A549 (cell line): ENCODE measurements around the gene TTK. TPM values are rescaled to one million over a fixed set of nuclear protein-coding genes. Genes with fewer than 3 reads are reported as not detected.

Source experiments
- ATAC-seq, 2 experiments: fragments of 200-7000 bp in 1 of 2; fragments of >200 bp in 1 of 2; cut with Nextera tagmentation in 1 of 2; cut with Tn5 transposase in 1 of 2; 3 replicates each; pipeline versions ENCODE4 v1.8.0 to v1.9.1; 2018 to 2020; ENCODE audit warnings: mild to moderate bottlenecking in 1 of 2, moderate library complexity in 1 of 2
- CTCF ChIA-PET: fragments of 300-600 bp; sonication (Branson Sonifier 250); formaldehyde crosslinking; extraction: SDS; loops from one replicate; lab custom pipeline; 2021; ENCODE audit warnings: antibody characterized with exemption, inconsistent platforms; lab: Yijun Ruan, JAX
- POLR2A ChIA-PET: fragments of 350-600 bp; formaldehyde crosslinking; extraction: SDS; loops from one replicate; lab custom pipeline; 2021; ENCODE audit warnings: antibody characterized with exemption, inconsistent platforms; lab: Yijun Ruan, JAX
- DNase-seq, 2 experiments: peaks; one replicate each; pipeline versions ENCODE4 v3.0.0 to v3.0.0-alpha.2; 2011 to 2016; ENCODE audit warnings: low read depth in 1 of 2, low spot score in 1 of 2
- FAIRE-seq: peaks from 2 replicates; lab custom pipeline; 2011; peaks lifted over from hg19 to GRCh38; lab: Jason Lieb, UNC
- H3K27ac ChIP-seq, 2 experiments: fragments of >200 bp; sonication (Bioruptor Twin); formaldehyde crosslinking; 3 replicates each; pipeline ENCODE4 v1.5.1; 2016 to 2017
- H3K4me1 ChIP-seq: fragments of >200 bp; sonication (Bioruptor Twin); formaldehyde crosslinking; 3 replicates; pipeline ENCODE4 v1.6.1; 2016
- H3K4me2 ChIP-seq: fragments of >200 bp; sonication (Bioruptor Twin); formaldehyde crosslinking; 3 replicates; pipeline ENCODE4 v1.6.1; 2016
- H3K4me3 ChIP-seq: fragments of >200 bp; sonication (Bioruptor Twin); formaldehyde crosslinking; 3 replicates; pipeline ENCODE4 v1.5.1; 2016
- H3K9me3 ChIP-seq: fragments of >200 bp; sonication (Bioruptor Twin); formaldehyde crosslinking; 3 replicates; pipeline ENCODE4 v1.6.1; 2016
- BHLHE40 ChIP-seq: IDR thresholded peaks from 2 replicates; pipeline ENCODE4 v1.6.1; 2012; ENCODE audit warnings: low read depth, low read length, inconsistent platforms
- CBX2 ChIP-seq: fragments of 200-600 bp; sonication (generic); IDR thresholded peaks from 2 replicates; pipeline ENCODE4 v1.6.1; 2016; ENCODE audit warnings: low read depth, mild to moderate bottlenecking, borderline replicate concordance
- EP300 ChIP-seq, 2 experiments: fragments of >200 bp; sonication (Bioruptor Twin); formaldehyde crosslinking; IDR thresholded peaks; 2 replicates in 1 of 2; 3 replicates in 1 of 2; pipeline ENCODE4 v1.6.1; 2016 to 2017
- FOSL2 ChIP-seq, 2 experiments: fragments of 450-650 bp in 1 of 2; fragments of >200 bp in 1 of 2; sonication (Bioruptor Twin) in 1 of 2; formaldehyde crosslinking; IDR thresholded peaks; 2 replicates each; pipeline versions ENCODE4 v1.5.0 to v1.6.1; 2016 to 2020; ENCODE audit warnings: mild to moderate bottlenecking in 1 of 2, moderate library complexity in 1 of 2
- GATA3 ChIP-seq: IDR thresholded peaks from 2 replicates; pipeline ENCODE4 v1.6.1; 2012; ENCODE audit warnings: borderline replicate concordance
- HDAC2 ChIP-seq: fragments of 200-600 bp; sonication (generic); IDR thresholded peaks from 2 replicates; pipeline ENCODE4 v1.6.1; 2016
- HEYL ChIP-seq: fragments of 250-450 bp; sonication (Bioruptor Pico); IDR thresholded peaks from 2 replicates; pipeline ENCODE4 v1.8.0; 2021; ENCODE audit warnings: mild to moderate bottlenecking, moderate library complexity
- HOXB13 ChIP-seq: fragments of 250-450 bp; sonication (Bioruptor Pico); IDR thresholded peaks from 2 replicates; pipeline ENCODE4 v1.5.0; 2020; ENCODE audit warnings: low read depth, mild to moderate bottlenecking, moderate library complexity
- JUN ChIP-seq, 2 experiments: fragments of >200 bp; sonication (Bioruptor Twin); formaldehyde crosslinking; IDR thresholded peaks; 2 replicates in 1 of 2; 3 replicates in 1 of 2; pipeline ENCODE4 v1.6.1; 2016 to 2017
- JUNB ChIP-seq: fragments of >200 bp; sonication (Bioruptor Twin); formaldehyde crosslinking; IDR thresholded peaks from 2 replicates; pipeline ENCODE4 v1.6.1; 2016
- KDM1A ChIP-seq: fragments of 200-600 bp; sonication (generic); IDR thresholded peaks from 2 replicates; pipeline ENCODE4 v1.6.1; 2016; ENCODE audit warnings: low read depth, mild to moderate bottlenecking
- KDM5A ChIP-seq: fragments of 200-600 bp; sonication (generic); IDR thresholded peaks from 2 replicates; pipeline ENCODE4 v1.6.1; 2016; ENCODE audit warnings: antibody characterized with exemption, mild to moderate bottlenecking
- MAFK ChIP-seq: fragments of 450-650 bp; IDR thresholded peaks from 2 replicates; pipeline ENCODE4 v1.6.1; 2014; ENCODE audit not compliant: partially characterized antibody
- MYC ChIP-seq: IDR thresholded peaks from 2 replicates; pipeline ENCODE4 v1.6.1; 2012; ENCODE audit warnings: mild to moderate bottlenecking, inconsistent platforms, low read length, improper control_type of control experiment, borderline replicate concordance
- NPAS2 ChIP-seq: fragments of 250-450 bp; sonication (Bioruptor Pico); IDR thresholded peaks from 2 replicates; pipeline ENCODE4 v1.8.0; 2022; ENCODE audit warnings: mild to moderate bottlenecking, moderate library complexity, borderline replicate concordance
- POLR2A ChIP-seq: IDR thresholded peaks from 2 replicates; pipeline ENCODE4 v1.6.1; 2012; ENCODE audit warnings: mild to moderate bottlenecking, low read length
- RCOR1 ChIP-seq: fragments of 150-350 bp; IDR thresholded peaks from 2 replicates; pipeline ENCODE4 v1.6.1; 2014; ENCODE audit warnings: antibody characterized with exemption, low read length, low read depth
- SMC3 ChIP-seq: fragments of >200 bp; sonication (Bioruptor Twin); formaldehyde crosslinking; IDR thresholded peaks from 3 replicates; pipeline ENCODE4 v1.6.1; 2018; ENCODE audit warnings: inconsistent platforms
- ZC3H11A ChIP-seq: fragments of 450-650 bp; IDR thresholded peaks from 2 replicates; pipeline ENCODE4 v1.6.1; 2014; ENCODE audit warnings: antibody characterized with exemption, mild to moderate bottlenecking
- ZNF302 ChIP-seq: fragments of 250-450 bp; sonication (Bioruptor Pico); IDR thresholded peaks from 2 replicates; pipeline ENCODE4 v1.9.0; 2021; ENCODE audit warnings: inconsistent platforms, mild to moderate bottlenecking, moderate library complexity
- WGBS: methylation state at CpG from one replicate; pipeline ENCODE4 v1.1.6; 2017; ENCODE audit errors: missing lambda C conversion rate; 5-methylcytosine and 5-hydroxymethylcytosine counted together
- polyA plus RNA-seq, 4 experiments: library from polyadenylated mRNA; depleted of rRNA in 3 of 4; stranded (reverse); fragments of >200 nt; fragmentation: RNase III in 1 of 4; extraction: RNeasy Plus Mini Kit Qiagen cat#74134 plus additional on column Dnase treatment in 1 of 4; gene quantifications; 2 replicates in 3 of 4; 3 replicates in 1 of 4; pipeline ENCODE4 v1.2.3, GENCODE V29; 2011 to 2017
- TF ChIP-seq, protein P1 (sequence below): fragments of >200 bp; sonication (Bioruptor Twin); formaldehyde crosslinking; IDR thresholded peaks from 2 replicates; pipeline ENCODE4 v1.6.1; 2016
- TF ChIP-seq, protein P2 (sequence below): fragments of >200 bp; sonication (Bioruptor Twin); formaldehyde crosslinking; IDR thresholded peaks from 3 replicates; pipeline ENCODE4 v1.5.1; 2016
- TF ChIP-seq, protein P3 (sequence below): IDR thresholded peaks from 2 replicates; pipeline ENCODE4 v1.6.1; 2012
- TF ChIP-seq, protein P4 (sequence below): fragments of 200-600 bp; sonication (generic); IDR thresholded peaks from 2 replicates; pipeline ENCODE4 v1.6.1; 2016; ENCODE audit warnings: antibody characterized with exemption, mild to moderate bottlenecking, moderate library complexity
- TF ChIP-seq, protein P5 (sequence below): IDR thresholded peaks from 2 replicates; pipeline ENCODE4 v1.6.1; 2012

Gene TTK
- polyA plus RNA-seq, 2 of the 4 experiments (the other 2 are of a cell fraction) = 21.2 to 30.6 TPM

DNA sequence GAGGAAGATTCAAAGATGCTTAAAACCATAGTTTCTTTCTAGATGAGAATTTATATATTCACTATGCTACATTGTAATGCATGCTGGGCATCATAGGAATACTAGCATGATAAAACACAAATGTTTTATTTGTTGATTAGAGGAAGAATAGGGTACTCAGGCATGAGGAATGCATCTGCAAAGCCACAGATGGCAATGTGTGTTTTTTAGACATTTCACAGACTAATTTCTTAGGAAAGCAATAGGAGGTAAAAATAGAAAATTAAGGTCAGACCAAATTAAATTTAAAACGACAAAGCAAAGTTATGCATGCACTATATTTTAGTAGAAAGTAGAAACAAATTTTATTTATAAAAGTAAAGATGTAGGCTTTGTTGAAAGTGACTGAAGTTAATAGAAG lies 2.1 kb downstream of the TTK start (continued):
- TF ChIP-seq, protein P1, sequence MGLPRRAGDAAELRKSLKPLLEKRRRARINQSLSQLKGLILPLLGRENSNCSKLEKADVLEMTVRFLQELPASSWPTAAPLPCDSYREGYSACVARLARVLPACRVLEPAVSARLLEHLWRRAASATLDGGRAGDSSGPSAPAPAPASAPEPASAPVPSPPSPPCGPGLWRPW = no peak

DNA sequence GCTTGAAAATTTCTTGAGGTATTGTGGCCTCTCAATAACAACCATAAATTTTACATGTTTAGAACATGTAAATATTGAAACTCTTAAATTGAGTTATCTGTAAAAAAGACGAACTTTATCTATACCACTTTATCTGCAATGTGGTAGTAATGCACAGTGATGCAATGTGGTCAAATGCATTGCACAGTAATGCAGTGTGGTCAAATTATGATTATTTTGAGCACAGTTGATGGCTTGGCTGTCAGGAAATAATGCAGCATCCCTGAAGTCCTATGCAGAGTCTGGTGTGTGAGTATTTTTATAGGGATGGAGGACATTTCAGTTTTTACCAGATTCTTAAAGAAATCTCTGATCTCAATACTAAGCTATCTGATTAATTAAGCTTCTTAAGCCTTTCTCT lies 5.1 kb downstream of the TTK start:
- ChIA-PET POLR2A (no interaction called here), CTCF (no interaction called here)
- FAIRE-seq = no peak
- no peak for ATAC-seq
- 88% methylated on average over 1 of the region's 1 CpG for WGBS
- Histone ChIP-seq H3K4me3 (no peak overlapping the region), H3K27ac (no peak overlapping the region), H3K9me3 (no peaks in the 10 kb centered on the region), H3K4me2 (no peak overlapping the region), H3K4me1 (peaks cover 9% of the 10 kb centered on the region; the same call in 2 of the 3 replicates)
- no peak for DNase-seq
- TF ChIP-seq ZC3H11A = no peak
- TF ChIP-seq, protein P2, sequence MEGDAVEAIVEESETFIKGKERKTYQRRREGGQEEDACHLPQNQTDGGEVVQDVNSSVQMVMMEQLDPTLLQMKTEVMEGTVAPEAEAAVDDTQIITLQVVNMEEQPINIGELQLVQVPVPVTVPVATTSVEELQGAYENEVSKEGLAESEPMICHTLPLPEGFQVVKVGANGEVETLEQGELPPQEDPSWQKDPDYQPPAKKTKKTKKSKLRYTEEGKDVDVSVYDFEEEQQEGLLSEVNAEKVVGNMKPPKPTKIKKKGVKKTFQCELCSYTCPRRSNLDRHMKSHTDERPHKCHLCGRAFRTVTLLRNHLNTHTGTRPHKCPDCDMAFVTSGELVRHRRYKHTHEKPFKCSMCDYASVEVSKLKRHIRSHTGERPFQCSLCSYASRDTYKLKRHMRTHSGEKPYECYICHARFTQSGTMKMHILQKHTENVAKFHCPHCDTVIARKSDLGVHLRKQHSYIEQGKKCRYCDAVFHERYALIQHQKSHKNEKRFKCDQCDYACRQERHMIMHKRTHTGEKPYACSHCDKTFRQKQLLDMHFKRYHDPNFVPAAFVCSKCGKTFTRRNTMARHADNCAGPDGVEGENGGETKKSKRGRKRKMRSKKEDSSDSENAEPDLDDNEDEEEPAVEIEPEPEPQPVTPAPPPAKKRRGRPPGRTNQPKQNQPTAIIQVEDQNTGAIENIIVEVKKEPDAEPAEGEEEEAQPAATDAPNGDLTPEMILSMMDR = no peak
- TF ChIP-seq EP300 (IDR thresholded peaks at IDR 0.05) = no peak
- TF ChIP-seq ZNF302 (CRISPR knock-in tag) = no peak
- TF ChIP-seq, protein P1 = no peak
- no peak for TF ChIP-seq POLR2A
- no peak for TF ChIP-seq MAFK
- no peak for TF ChIP-seq NPAS2 (CRISPR knock-in tag)
- TF ChIP-seq, protein P3, sequence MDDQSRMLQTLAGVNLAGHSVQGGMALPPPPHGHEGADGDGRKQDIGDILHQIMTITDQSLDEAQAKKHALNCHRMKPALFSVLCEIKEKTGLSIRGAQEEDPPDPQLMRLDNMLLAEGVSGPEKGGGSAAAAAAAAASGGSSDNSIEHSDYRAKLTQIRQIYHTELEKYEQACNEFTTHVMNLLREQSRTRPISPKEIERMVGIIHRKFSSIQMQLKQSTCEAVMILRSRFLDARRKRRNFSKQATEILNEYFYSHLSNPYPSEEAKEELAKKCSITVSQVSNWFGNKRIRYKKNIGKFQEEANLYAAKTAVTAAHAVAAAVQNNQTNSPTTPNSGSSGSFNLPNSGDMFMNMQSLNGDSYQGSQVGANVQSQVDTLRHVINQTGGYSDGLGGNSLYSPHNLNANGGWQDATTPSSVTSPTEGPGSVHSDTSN = no peak
- TF ChIP-seq, protein P4, sequence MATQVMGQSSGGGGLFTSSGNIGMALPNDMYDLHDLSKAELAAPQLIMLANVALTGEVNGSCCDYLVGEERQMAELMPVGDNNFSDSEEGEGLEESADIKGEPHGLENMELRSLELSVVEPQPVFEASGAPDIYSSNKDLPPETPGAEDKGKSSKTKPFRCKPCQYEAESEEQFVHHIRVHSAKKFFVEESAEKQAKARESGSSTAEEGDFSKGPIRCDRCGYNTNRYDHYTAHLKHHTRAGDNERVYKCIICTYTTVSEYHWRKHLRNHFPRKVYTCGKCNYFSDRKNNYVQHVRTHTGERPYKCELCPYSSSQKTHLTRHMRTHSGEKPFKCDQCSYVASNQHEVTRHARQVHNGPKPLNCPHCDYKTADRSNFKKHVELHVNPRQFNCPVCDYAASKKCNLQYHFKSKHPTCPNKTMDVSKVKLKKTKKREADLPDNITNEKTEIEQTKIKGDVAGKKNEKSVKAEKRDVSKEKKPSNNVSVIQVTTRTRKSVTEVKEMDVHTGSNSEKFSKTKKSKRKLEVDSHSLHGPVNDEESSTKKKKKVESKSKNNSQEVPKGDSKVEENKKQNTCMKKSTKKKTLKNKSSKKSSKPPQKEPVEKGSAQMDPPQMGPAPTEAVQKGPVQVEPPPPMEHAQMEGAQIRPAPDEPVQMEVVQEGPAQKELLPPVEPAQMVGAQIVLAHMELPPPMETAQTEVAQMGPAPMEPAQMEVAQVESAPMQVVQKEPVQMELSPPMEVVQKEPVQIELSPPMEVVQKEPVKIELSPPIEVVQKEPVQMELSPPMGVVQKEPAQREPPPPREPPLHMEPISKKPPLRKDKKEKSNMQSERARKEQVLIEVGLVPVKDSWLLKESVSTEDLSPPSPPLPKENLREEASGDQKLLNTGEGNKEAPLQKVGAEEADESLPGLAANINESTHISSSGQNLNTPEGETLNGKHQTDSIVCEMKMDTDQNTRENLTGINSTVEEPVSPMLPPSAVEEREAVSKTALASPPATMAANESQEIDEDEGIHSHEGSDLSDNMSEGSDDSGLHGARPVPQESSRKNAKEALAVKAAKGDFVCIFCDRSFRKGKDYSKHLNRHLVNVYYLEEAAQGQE = no peak
- no peak for TF ChIP-seq JUNB
- no peak for TF ChIP-seq HEYL (CRISPR knock-in tag)
- TF ChIP-seq KDM5A = no peak
- TF ChIP-seq RCOR1 = no peak
- no peak for TF ChIP-seq GATA3

DNA sequence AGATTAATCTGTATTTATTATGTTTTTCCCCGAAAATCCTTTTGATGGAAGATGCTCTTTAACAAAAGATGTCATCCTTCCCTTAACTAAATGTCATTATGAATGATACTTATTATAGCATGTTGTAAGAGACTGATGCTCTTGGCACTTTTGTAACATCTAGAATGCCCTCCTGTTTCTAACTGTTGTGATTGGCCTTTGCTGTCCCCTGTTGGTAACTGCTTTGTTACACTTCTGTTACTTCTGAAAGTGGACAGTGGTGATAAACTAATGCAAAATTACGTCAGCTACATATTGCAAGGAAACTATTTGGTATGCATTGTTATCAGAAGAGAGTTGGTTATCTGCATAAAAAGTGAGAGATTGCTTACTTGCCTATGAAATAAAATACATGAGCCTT lies 5.8 kb downstream of the TTK start:
- POLR2A ChIA-PET = no interaction called here
- Histone ChIP-seq H3K4me3 (no peak overlapping the region), H3K9me3 (no peaks in the 10 kb centered on the region), H3K27ac (no peak overlapping the region), H3K4me1 (peaks cover 9% of the 10 kb centered on the region; the same call in 2 of the 3 replicates), H3K4me2 (no peak overlapping the region)
- WGBS = 82% methylated on average over 2 of the region's 2 CpGs
- no peak for TF ChIP-seq JUN (IDR thresholded peaks at IDR 0.05)
- TF ChIP-seq ZNF302 (CRISPR knock-in tag) = no peak
- TF ChIP-seq FOSL2 (IDR thresholded peaks at IDR 0.05) = no peak
- TF ChIP-seq FOSL2 (CRISPR knock-in tag; IDR thresholded peaks at IDR 0.05) = no peak
- no peak for TF ChIP-seq MYC
- TF ChIP-seq HOXB13 = no peak
- TF ChIP-seq HDAC2 = no peak
- TF ChIP-seq SMC3 = no peak
- no peak for TF ChIP-seq BHLHE40
- no peak for TF ChIP-seq KDM1A
- TF ChIP-seq CBX2 = no peak
- TF ChIP-seq, protein P5, sequence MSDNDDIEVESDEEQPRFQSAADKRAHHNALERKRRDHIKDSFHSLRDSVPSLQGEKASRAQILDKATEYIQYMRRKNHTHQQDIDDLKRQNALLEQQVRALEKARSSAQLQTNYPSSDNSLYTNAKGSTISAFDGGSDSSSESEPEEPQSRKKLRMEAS = no peak
- CTCF ChIA-PET = no interaction called here
- DNase-seq = no peak
- ATAC-seq = no peak
- no peak for FAIRE-seq
